GM12873 (cell line): ENCODE measurements around the gene PPP2R5A.

Source experiments
- CTCF ChIP-seq: IDR thresholded peaks from 2 replicates; pipeline ENCODE4 v1.5.1; 2012; ENCODE audit warnings: low read depth, mild to moderate bottlenecking, moderate library complexity, low read length, control low read depth; ENCODE audit not compliant: insufficient read depth; ENCODE audit errors: missing control alignments

The PPP2R5A gene

DNA sequence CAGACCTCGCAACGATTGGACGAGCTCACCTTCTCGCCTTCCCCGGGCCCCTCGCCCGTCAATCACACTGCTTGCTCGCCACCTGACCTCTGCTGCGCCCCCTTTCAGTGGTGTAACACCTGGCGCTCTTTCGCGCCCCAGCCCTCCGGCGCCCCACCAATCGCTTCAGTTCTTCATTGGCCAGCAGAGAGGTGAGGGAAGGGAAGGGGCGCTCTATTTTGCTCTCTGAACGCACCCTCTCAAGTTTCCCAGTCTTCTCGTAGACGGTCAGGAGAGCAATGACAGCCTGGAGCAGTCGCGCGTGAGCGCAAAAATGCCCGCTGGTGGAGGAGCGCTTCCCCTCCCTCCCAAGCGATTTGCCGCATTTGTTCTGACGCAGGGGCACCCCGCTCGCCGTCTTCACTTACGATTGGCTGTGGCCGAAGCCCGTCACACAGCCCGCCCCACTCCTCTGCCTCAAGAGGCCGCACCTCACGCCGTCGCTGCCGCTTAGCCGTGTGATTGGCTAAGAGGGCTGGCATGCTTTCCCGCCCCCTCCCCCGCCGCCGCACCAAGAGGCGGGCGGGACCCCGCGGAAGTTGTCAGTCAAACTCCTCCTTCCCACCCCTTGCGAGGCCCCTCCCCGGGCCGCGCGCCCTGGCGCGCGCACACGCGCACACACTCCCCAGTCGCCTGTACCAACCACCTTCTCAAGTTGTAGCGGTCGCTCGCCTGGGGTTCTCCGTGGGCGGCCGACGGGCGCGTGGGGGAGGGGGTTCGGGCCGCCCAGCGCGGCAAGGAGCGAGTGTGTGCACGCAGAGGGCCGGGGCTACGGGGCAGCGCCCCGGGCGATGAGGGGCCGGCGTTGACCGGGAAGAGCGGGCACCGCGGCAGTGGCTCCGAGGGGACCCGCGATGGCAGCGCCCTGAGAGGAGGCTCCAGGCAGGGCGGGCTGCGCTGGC is at the start of gene PPP2R5A:
Gene PPP2R5A (plus strand): TSS at position 667 of the 941 bp plus-strand sequence. CDS start 701 bp downstream, outside the sequence.
- TF ChIP-seq CTCF: peak; percentile 48

DNA sequence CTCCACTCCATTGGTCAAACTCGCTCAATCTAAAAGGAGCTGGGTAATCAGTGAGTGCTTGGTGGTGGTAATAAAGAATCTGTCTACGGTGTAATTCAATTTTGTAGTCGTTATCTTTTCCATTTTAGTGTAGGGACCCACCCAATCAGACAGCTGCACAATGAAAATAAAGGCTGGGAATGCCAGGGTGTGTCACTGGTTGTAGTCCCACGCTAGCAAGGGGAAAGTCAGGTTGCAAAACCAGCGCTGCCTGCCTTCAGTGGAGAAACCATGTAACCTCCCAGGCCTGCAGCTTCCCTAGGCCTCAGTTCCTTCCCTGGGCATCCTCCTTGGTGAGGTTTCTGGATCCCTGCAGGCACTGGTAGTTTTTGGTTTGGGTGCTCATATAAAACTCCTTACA is 49.4 kb upstream of the PPP2R5A start:
- TF ChIP-seq CTCF: no peak

- no peak for TF ChIP-seq CTCF
Observed at GRCh38 chr1:212236664-212237220, 48.5 kb upstream of the PPP2R5A start.

GRCh38 chr1:212237651-212238050 is 47.6 kb upstream of the PPP2R5A start:
- no peak for TF ChIP-seq CTCF

DNA sequence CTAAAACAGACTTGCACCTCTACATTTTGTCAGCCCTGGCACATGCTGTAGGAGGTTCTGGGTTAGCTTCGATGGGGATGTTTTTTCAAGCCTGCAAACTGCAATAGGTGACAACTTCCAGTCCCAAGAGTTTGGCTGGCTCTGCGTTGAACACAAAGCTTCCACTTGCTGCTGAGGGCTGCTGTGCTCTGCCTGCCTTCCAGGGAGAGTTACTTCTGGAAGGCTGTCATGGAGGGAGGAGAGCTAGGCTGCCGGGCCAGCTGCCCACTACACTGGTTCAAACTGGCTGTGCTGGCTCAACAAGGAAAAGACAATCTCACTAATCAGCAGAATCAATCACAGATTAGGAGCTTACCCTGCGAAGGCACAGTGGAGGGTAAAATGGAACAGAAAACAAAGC is 46.7 kb upstream of the PPP2R5A start:
- TF ChIP-seq CTCF: no peak

- TF ChIP-seq CTCF: no peak
Observed at GRCh38 chr1:212241501-212241900, 43.7 kb upstream of the PPP2R5A start.

DNA sequence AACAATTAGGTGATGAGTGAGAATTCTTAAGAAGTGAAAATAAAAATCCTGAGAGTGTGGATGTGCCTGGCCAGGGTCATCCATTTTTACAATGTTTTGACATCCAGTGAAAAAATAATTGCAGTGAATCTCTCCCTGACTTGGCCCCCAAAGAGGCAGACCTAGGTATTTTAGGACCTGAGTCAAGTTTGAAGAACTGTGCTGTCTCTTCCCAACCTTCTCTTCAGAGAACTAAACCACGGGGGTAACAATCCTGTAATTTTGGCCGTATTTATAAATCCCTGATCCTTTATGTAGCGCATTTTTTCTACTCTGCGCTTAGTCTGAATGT is 43.3 kb upstream of the PPP2R5A start:
- TF ChIP-seq CTCF: no peak
